T-helper 22 cell (primary cell): ENCODE measurements around the gene EEF1A1.

Experiments used
- DNase-seq: peaks from one replicate; pipeline ENCODE4 v3.0.0-alpha.2; 2020; ENCODE audit warnings: low read depth

Gene EEF1A1

GRCh38 chr6:73505142-73505541, 15.7 kb downstream of the EEF1A1 start:
- no peak for DNase-seq

- DNase-seq: no peak
Measured at GRCh38 chr6:73504160-73504559, 16.7 kb downstream of the EEF1A1 start.

GRCh38 chr6:73503027-73503772, 17.6 kb downstream of the EEF1A1 start:
- no peak for DNase-seq

GRCh38 chr6:73497915-73498314, 22.9 kb downstream of the EEF1A1 start:
- DNase-seq: no peak

GRCh38 chr6:73491377-73491776, 29.5 kb downstream of the EEF1A1 start:
- no peak for DNase-seq

- no peak for DNase-seq
Measured at GRCh38 chr6:73487473-73487872, 33.4 kb downstream of the EEF1A1 start.

- no peak for DNase-seq
Measured at GRCh38 chr6:73484438-73484837, 36.4 kb downstream of the EEF1A1 start.

- DNase-seq: no peak
Measured at GRCh38 chr6:73481969-73482368, 38.9 kb downstream of the EEF1A1 start.

GRCh38 chr6:73477407-73477806, 43.4 kb downstream of the EEF1A1 start:
- no peak for DNase-seq

- DNase-seq: no peak
Measured at GRCh38 chr6:73476723-73477122, 44.1 kb downstream of the EEF1A1 start.

GRCh38 chr6:73471686-73472290, 49.0 kb downstream of the EEF1A1 start:
- DNase-seq: no peak
